ENCODE results near the gene DUSP15.
"Not testable (repeated sequence)": the region's sequence is repeated elsewhere in the genome, so short reads cannot be mapped to it uniquely, and the experiment has no call there.

- TF ChIP-seq, protein P1, sequence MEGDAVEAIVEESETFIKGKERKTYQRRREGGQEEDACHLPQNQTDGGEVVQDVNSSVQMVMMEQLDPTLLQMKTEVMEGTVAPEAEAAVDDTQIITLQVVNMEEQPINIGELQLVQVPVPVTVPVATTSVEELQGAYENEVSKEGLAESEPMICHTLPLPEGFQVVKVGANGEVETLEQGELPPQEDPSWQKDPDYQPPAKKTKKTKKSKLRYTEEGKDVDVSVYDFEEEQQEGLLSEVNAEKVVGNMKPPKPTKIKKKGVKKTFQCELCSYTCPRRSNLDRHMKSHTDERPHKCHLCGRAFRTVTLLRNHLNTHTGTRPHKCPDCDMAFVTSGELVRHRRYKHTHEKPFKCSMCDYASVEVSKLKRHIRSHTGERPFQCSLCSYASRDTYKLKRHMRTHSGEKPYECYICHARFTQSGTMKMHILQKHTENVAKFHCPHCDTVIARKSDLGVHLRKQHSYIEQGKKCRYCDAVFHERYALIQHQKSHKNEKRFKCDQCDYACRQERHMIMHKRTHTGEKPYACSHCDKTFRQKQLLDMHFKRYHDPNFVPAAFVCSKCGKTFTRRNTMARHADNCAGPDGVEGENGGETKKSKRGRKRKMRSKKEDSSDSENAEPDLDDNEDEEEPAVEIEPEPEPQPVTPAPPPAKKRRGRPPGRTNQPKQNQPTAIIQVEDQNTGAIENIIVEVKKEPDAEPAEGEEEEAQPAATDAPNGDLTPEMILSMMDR (optimal IDR thresholded peaks at IDR 0.05 in 1 of 3, IDR thresholded peaks at IDR 0.05 in 1 of 3, conservative IDR thresholded peaks at IDR 0.05 in 1 of 3; ENCODE audit: extremely low read depth in 1 of 3, insufficient read depth in 2 of 3, low read length in 3 of 3) = not testable (repeated sequence)
- TF ChIP-seq EZH2 (IDR thresholded peaks at IDR 0.05; ENCODE audit: low read length) = not testable (repeated sequence)
Observed at GRCh38 chr20:31917962-31918412, 47.7 kb upstream of the DUSP15 start.

Measured in keratinocyte (primary cell).